HG03060 (cell line): Measurements from ENCODE around the gene KIAA0930.
"Not testable (repeated sequence)": the region's sequence is repeated elsewhere in the genome, so short reads cannot be mapped to it uniquely, and the experiment has no call there.

Experiments
- ATAC-seq: cut with Tn5 transposase; IDR thresholded peaks from one replicate; pipeline ENCODE4 v1.9.1; 2021; ENCODE audit warnings: low read depth, moderate number of reproducible peaks; ENCODE audit not compliant: unreplicated experiment

Gene KIAA0930

DNA sequence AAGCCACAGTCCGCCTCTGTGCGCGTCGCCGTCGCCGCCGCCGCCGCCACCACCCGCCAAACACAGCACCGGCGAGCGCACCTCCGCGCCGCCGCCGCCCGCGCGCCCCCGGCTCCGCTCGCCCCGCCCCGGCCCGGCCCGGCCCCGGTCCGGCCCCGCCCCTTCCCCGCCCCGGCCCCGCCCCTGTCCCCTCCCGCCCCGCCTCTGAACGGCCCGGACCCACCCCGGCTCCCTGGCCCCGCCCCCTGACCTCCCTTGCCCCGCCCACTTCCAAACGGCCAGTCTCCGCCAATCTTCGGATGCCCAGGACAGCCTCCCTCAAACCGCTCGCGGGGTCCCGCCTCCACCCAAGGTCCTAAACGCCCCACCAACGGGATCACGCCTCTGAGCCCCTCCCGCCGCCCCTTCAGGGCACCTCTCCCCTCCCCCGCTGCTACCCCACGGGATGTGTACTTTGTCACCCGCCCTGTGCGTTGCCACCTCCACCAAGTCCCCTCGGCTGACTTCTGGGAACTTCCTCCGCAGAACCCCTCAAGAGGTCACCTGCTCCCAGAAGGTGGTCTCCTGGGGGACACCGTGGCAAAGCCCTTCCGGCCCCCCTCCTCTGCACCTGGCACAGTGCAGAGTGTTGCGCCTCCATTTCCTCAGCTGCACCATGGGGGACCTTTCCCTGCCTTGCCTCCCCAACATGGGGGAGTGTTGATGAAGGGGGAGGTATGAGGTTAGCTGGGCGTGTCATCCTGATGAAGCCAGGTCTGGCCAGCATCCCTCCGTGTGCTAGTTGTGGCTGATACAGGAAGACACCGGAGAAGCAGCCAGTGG is at the start of gene KIAA0930:
KIAA0930 (minus strand) TSS at position 85 of the 822 bp plus-strand sequence. CDS start 191 bp downstream, outside the sequence.
- ATAC-seq: no peak

DNA sequence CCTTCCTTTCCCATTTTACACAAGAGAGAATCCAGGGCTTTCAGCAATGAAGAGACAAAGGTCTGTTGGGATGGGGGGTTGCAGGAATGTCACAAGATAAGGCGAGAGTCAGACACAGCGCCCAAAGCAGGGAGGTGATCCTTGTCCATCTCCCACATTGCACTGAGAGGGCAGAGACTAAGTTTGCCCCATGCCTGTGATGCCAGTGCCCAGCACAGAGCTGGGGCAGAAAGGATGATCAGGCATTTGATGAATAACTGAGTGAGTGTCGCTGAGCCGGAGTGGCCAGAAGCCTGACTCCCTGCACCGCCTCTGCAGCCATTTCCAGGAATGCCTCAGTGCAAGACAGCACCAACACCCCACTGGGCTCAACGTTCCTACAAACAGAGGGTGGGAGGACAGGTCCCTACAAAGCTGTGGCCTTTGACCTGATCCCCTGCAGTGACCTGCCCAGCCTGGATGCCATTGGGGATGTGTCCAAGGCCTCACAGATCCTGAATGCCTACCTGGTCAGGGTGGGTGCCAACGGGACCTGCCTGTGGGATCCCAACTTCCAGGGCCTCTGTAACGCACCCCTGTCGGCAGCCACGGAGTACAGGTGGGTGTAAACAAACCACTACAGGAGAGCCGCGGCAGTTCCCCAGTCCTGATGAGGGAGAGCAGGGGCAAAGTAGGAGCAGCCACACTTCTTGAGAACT is 46.3 kb upstream of the KIAA0930 start:
- ATAC-seq: no peak

DNA sequence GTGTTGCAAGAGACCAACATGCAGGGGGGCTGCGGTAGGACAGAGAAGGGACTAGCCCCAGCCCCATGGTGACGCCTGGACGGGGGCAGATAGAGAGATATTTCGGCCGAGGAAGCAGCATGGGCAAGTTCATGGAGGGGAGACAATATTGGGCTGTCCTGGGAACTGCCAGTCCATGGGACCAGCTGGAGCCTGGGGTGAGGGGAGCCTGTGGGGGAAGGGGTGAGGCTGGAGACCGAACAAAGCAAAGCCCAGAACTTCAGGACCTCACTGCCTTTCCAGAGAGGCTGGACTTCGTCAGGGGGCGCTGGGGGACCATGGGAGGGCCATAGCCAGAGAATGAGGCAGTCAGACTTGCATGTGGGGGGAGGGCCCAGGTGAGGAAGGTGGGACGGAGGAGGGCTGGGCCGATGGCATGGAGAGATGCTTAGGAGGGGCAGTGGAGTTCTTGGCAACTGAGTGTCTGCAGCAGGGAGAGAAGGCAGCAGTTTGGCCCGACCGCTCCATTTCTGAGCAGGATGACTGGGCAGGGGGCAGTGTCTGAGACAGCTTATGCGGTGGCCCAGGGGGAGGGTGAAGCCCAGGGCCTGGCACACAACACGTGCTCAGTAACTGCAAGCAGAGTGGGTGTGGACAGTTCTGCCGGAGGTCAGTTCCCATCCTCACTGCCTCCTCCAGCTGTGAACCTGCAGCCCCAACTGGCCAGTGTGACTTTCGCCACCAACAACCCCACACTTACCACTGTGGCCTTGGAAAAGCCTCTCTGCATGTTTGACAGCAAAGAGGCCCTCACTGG is 44.8 kb upstream of the KIAA0930 start:
- ATAC-seq: no peak

DNA sequence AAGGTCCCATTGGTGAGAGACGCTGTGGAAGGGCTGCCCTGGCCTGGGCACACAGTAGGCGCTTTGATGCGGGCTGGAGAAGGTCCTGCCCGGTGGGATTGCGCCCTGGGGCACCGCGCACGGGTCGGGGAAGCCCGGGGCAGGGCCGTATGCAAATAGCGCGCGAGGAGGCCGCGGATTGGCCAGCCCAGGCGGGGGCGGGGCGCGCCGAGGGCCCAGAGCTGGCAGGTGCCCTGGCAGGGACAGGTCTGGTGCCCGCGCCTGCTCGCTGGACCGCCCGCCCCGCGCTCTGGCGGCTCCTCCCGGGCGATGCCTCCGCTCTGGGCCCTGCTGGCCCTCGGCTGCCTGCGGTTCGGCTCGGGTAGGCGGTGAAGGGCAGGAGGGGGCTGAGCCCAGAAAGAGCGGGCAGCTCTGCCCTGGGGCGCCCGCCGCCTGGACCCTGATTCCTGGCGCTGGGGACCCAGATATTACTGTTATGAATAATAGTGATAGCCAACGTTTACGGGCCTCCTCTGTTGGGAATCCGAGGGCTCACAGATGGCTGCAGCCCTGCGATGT is 44.1 kb upstream of the KIAA0930 start, which contains the start of gene UPK3A:
UPK3A (plus strand) TSS at position 245 of the 558 bp plus-strand sequence; CDS start at position 310, 65 bp downstream.
- ATAC-seq: no peak

DNA sequence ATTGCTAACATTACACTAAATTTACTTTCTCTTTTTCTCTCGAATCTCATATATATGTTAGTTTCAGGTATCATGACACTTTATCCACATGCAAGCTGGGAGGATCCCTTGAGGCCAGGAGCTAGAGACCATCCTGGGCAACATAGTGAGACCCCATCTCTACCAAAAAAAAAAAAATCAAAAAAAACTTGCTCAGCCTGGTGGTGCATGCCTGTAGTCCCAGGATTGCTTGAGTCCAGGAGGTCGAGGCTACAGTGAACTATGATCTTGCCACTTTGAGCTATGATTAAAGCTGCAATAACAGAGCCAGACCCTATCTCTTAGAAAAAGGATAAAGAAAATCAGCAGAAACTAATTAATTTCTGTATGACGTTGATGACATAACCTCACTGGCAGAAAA is 40.3 kb upstream of the KIAA0930 start:
- no peak for ATAC-seq

DNA sequence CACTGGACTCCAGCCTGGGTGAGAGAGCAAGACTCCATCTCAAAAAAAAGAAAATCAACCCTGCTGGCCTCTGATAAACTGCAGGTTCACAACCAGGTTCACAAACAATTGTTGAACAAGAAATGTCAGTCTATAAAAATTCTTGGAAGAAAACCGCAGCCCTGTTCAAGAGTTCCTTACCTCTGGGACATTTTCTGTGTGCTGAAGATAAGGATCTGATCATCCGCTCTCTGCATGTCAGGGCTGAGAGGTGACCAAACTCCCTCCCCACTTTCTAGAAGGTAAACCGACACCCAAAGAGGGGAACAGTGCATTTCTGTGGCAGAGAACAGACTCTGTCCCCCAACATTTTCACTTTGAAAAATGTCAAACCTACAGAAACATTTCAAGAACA is 39.9 kb upstream of the KIAA0930 start:
- ATAC-seq: no peak

DNA sequence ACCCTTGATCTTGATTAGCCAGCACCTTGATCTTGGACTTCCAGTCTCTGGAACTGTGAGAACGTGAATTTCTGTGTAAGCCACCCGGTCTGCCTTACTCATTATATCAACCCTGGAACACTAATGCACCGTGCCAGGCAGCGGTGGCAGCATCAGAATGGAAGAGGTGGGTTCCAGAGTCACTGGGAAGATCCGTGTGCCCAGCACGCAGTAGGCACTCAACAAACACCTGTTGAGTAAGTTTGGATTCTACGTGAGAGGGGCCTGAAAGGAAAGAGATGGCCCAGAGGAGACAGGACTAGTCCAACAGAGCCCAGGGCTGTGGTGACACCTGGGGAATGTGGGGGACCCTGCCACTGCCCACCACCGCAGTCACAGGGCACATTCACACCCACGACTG is 37.4 kb upstream of the KIAA0930 start:
- no peak for ATAC-seq

DNA sequence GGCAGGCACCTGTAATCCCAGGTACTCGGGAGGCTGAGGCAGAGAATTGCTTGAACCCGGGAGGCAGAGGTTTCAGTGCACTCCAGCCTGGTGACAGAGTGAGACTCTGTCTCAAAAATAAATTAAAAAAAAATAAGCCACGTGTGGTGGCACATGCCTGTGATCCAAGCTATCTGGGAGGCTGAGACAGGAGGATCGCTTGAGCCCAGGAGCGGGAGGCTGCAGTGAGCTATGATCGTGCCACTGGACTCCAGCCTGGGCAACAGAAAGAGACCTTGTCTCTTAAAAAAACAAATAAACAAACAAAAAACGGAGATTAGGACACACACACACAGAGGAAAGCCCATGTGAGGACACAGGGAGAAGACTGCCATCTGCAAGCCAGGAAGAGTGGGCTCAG is 37.0 kb upstream of the KIAA0930 start:
- ATAC-seq: not testable (repeated sequence)

DNA sequence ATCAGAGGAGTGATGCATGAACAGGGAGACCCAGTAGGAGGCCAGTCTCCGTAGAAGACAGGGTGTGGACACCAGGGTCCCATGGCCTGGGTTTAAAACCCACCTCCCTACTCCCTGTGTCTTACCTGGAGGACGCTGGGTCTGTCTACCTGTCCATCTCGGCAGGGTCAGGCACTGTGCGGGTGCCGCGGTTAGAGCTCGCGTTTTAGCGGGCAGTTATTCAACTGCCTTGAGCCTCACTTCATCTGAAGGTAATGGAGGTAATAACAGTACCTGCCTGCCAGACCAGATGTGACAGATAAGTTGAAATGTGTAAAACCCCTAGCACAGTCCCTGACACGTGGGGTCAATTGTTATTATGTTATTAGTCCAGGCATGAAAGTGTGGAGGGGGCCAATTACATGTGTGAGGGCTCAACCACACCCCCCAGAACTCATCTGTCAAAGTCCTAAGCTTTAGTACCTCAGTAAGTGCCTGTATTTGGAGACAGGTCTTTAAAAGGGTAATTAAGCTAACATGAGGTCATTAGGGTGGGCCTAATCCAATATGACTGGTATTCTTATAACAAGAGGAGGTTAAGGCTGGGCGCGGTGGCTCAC is 35.9 kb upstream of the KIAA0930 start:
- no peak for ATAC-seq

DNA sequence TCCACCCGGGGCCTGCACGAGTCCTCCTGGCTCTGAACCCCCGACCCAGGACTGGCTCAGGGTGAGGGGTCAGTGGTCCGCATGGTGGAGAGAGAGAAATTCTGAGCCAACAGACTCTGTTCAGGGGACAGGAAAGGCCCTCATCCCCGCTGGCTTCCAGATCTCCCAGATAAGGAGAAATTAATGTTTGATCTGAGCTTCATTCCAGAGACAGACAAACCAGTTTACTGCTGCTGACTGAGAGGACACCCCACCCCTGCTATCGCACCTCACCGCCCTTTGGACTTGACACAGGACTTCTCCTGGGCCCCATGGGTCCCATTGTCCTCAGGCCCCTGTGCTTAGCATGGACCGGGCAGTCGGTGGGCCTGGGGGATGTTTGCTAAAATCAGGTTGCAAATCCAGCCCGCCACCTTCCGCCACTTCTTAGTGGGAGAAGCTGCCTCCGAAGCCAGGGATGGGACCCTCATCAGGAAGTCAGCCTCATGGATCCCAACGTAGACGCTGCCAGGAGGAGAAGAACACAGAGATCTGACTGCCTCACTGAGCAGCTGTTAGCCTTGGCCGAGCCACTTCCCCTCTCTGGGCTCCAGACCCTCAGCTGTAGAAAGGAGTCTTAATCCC is 32.9 kb upstream of the KIAA0930 start:
- ATAC-seq: no peak

DNA sequence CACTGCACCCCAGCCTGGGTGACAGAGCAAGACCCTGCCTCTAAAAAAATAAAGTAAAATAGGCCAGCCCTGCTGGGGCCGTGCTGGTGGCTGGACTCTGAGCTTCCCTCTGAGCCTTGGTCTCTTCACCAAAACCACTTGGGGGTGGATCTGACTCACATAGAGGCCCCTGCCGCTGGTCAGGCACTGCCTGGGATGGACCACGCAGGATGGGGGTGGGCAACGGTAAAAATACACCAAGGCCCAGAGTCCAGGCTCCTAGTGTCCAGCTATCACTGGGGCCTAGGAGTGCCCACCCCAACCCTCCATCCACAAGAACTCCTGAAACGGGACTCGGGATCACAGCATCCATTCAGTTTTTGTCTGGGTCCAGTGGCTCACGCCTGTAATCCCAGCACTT is 31.8 kb upstream of the KIAA0930 start:
- ATAC-seq: no peak

DNA sequence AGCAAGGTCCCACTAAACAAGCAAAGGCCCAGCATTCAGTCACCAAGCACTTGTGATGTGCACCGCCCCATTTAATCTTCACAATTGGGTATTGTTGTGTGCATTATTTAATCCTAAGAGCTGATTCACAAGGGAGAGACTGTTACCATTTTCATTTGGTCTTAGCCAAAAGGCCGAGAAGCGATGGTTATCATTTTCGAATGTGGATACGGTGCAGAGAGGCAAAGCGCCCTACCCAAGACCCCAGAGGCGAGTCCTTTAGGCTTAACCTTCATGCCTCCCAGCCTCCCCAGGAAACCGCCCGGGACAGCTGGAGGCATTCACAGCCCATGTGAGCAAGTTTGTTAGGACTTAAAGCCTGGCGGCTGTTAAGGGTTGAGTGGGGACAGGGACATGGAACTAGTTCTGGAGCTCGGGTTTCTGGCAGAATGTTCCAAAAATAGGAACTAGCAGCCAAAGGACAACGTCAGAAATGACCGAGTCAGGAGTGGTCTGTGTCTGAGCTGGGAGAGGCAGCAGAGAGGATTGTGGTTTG is 31.0 kb upstream of the KIAA0930 start:
- no peak for ATAC-seq

DNA sequence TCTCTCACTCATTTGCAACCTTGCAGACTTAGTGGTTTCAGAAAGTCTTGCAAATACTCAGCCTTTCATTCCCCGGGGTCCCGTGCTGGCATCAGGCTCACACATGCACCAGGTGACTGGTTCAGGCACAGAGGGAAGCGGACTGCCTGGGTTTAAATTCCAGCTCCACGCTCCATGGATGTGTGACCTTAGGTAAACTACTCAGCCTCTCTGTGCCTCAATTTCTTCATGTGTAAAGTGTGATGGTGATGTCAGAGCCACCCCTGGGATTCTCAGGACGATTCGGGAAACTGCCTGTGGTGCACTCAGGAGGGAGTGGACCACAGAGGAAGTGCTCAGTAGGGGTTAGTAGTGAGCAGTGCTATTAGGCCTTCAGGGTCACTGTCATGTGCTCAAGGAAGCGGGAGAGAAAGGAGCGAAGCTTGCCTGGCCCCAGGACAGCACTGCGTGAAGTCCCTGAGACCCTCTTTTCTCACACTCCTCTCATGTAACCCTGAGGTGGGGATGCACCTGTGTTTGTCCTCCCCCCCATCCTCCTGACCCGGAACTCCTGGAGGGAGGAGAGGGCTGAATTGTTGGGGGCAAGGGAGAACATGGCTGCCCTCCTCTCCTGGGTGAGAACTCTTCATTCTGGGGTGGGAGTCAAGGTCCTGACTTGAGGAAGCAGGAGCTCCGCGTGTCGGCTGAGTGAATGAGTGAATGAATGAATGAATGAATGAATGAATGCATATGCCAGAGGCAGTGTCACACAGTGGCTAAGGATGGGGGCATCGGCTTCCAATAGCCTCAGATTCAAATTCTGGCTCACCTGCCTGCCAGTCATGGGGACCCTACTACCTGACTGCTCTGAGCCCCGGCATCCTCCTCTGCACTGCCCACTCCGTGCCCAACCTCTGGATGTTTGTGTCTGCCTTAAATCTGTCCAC is 29.7 kb upstream of the KIAA0930 start:
- no peak for ATAC-seq

DNA sequence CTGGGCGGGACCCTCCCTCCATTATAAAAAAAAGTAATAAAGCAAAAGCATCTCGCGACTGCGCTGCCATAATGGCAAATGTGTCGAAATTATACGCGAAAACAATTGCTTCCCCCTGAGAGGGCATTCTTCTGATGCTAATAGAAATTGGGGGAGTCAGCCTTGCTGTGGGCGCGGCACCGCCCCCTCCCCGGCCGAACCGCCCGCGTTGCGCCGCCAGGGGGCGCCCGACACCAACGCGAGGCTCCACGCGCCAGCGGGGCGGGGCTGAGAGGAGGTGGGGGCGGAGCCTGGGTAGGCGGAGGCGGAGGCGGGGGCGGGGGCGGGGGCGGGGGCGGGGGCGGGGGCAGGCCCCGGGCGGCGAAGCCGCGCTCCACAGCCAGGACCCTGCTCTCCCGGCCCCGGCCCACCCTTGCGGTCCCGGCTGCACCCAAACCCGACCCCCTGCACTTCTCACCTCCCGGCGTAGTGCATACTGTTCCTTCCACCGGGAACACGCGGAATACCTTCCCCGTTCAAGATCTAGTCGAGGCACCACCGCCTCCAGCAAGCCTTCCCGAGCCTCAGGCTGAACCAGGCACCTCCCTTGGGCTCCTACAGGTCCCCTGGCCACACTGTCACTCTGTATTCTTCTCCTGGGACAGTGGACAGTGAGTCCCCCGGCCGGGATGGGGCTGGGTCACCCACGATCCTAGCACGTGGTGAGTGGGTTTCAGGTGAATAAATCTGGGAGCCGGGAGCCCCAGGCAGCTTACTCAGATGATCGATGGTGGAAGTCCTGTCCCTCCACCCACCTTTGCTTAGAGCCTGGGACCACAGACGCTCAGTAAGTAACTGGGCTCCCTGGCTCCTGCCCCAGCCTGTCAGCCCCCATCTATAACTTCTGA is 28.5 kb upstream of the KIAA0930 start:
- no peak for ATAC-seq

DNA sequence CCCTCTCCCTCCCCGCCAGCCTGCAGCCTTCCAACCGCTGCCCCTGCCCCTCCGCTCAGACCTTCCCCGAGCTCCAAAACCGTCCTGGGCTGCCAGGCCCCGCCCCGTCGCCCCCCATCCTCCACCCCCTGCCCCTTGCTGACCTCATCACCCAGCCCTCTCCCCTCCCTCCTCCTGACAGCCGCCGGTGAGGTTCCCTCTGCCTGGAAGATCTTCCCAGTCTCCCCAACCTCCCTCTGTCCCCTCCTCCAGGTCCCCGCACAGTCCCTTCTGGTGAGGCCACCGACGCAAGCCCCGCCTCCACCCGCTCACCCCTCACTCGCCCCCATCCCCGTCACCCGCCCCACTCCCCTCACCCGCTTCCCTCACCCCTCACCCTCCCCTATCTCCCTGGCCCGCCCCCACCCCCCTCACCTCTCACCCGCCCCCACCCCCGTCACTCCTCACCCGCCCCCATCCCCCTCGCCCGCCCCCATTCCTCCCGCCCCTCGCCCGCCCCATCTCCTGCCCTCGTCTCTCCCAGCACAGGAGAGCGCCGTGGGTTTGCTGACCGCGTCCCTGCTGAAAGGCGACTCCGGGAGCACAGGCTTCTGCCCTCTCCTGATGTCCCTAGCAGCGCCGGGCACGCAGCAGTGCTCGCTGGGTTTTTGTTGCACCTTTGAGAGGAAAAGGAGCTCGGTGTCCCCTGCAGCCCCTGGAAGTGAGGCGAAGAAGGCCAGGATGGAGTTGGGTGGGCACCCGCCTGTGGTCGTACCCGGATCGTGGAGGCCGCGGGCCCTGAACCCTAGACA is 27.7 kb upstream of the KIAA0930 start:
- no peak for ATAC-seq

DNA sequence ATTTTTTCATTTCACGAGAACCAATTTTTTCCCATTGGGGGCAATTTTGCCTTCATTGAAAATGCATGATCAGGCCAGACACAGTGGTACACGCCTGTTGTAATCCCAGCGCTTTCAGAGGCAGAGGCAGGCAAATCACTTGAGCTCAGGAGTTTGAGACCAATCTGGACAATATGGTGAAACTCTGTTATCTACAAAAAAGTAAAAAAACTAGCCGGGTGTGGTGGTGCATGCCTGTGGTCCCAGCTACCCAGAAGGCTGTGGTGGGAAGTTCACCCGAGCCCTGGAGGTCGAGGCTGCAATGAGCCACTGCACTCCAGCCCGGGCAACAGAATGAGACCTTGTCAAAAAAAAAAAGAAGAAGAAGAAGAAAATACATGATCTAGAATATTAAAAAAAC is 24.8 kb upstream of the KIAA0930 start:
- no peak for ATAC-seq
